UCSD-AML1 (cell line): ENCODE data around the gene PTPRK.
"Not testable (repeated sequence)": the region's sequence is repeated elsewhere in the genome, so short reads cannot be mapped to it uniquely, and the experiment has no call there.

Source experiments
- DNase-seq: peaks from one replicate; lab custom pipeline; 2025; ENCODE audit not compliant: unreplicated experiment; lab: John Stamatoyannopoulos, UW

The PTPRK gene

DNA sequence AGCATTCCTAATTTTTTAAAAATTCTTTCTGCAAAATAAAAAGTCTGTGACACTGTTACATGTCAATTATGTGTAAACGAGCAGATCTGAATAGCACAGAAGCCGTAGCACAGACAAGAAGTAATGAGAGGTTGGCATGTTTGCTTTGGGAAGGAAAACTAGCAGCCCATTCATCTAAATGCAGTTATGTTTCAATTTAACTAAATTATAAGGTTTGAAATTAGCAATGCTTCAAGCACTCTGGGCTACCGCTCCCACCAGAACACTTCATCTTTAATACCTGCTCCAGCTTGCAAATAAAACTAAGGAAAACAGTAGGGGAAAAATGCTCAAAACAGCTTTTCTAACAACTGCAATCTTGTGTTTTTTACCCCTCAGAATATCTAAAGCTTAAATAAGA is 73.9 kb downstream of the PTPRK start:
- no peak for DNase-seq

DNA sequence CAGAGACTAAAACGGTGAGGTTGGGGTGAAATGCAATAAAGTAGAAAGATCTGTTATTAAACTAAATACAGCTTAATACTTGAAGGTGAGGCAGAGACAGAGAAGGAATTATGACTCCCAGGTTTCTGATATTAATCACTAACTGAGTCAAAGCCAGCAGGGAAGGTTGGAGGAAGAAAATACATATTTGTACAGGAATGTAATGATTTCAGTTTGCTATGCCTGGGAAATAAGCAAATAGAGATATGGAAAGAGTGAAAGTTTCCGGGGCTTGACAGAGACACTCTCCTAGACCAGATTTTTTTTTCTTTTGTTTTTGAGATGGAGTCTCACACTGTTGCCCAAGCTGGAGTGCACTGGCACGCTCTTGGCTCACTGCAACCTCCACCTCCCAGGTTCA is 76.8 kb downstream of the PTPRK start:
- DNase-seq, result no peak

DNA sequence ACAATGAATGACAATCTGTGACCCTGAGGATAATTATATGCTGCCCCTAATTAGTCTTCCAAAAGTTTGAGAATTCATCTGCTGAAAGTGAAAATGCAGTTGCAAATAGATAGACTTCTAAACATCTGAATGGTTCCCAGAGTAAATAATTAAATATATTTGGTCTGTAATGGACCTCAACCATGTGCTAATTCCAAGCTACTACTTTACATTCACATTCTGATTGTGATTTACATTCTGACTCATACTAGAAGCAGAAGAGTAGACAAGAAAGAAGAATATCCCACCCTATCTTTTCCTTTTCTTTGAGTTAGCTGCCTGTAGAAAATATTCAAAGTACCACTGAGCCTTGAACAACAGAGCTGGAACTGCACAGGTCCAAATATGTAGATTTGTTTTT is 80.8 kb downstream of the PTPRK start:
- DNase-seq, result no peak

DNA sequence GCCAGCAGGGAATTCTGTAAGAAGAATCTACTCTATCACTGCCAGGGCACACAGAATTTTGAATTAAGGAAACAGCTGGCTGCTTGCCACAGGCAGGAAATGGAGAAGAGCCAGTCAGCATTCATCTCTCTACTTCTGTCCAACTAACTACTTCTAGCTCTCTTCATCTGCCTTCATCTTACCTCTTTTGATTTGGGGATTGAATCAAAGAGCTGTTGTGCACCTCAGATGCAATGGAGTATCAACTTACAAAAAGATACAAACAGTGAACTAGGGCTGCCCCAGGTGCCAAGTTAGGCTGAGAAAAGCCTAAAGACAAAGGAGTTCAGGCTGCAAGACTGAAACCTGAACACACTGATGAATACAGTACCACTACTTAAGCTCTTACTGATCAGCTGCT is 82.0 kb downstream of the PTPRK start:
- no peak for DNase-seq

DNA sequence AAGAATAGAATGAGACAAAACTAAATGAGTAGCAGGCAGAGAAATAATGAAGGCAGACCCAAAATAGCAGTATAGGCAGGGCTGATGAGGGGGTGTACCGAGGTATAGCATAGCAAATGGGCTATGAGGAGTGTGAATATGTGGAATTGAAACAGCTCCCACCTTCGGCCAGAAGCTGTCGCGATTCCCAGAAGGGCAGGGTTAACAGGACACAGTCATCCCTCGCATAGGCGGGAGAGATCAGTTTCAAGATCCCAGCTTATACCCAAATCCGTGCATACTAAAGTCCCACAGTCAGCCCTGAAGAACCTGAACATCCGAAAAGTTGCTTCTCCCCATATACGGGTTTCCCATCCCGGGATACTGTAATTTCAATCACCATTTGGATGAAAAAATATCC is 82.7 kb downstream of the PTPRK start:
- DNase-seq, result no peak

DNA sequence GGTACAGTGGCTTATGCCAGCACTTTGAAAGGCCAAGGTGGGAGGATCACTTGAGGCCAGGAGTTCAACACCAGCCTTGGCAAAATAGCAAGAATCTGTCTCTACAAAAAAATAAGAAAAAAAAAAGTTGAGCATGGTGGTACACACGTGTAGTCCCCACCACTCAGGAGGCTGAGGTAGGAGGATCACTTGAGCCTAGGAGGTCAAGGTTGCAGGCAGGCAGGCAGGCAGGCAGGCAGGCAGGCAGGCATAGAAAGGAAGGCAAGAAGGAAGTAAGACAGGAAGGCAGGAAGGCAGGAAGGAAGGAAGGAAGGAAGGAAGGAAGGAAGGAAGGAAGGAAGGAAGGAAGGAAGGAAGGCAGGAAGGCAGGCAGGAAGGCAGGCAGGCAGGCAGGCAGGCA is 85.6 kb downstream of the PTPRK start:
- not testable (repeated sequence) for DNase-seq

DNA sequence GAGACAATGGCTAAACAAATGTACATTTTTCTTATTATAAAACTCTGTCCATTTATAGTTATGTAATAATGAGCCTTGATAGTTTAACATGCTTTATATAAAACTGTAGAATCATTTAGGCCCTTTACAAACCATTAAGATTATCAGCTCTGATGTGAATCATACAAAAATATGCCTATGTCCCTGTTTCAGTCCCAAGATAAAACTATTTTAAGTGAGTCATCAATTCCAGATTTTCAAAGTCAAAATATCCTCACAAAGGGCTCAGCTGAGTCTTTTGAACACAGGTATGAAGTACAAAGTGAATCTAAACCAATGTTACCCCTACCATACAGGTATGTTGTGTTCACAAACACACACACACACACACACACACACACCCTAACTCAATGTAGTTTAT is 88.0 kb downstream of the PTPRK start:
- DNase-seq, result no peak

DNA sequence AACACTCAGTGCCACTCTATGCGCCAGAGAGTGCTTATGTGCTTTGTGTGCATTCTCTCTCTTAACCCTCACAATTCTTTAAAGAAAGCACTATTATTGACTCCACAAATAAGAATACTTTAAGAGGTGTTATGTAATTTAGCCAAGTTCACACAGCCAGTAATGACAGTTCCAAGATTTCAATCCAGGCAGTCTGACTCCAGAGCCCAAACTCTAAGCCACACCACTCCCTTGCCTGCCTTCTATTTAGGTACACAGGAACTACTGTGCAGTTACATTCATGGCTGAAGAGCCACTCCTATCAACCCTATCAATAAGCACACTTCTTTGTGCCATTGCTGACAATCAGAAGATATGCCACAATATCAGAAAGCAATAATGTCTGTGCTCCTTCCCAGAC is 93.3 kb downstream of the PTPRK start:
- no peak for DNase-seq

DNA sequence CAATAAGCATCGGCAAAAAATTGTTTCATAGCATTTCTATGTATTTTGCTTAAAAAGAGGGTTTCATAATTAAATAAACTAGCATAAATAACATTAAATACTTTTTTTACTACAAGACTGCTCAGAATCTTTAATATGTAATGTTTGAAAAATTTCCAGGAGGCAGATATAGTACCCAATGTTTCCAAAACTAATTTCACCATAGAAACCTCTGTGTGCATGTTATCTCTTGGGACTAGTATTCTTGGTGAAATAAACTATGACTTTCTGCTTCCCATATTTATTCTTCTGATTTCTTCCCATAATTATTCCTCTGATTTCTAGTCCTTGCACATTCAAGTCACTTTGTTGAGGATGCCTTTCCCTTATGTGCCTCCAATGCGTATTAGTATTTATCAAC is 94.5 kb downstream of the PTPRK start:
- DNase-seq, result no peak

DNA sequence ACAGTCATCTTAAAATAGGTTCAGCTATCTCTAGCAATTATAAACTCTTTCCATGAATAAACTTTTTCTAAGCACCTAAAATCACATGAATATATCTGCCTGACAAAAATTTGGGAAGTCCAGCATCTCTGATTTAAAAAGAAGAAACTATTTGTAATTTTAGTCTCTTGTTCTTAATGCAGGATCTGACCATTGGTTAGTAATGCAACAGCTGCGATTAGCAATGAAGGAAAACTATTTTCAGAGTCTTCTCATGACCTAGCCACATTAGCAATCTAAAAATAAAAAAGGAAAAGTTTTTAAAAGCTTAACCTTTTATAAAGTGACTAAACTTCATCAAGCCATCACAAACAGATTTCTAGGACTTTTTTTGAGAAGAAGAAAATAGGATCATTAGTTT is 97.5 kb downstream of the PTPRK start:
- DNase-seq, result no peak

DNA sequence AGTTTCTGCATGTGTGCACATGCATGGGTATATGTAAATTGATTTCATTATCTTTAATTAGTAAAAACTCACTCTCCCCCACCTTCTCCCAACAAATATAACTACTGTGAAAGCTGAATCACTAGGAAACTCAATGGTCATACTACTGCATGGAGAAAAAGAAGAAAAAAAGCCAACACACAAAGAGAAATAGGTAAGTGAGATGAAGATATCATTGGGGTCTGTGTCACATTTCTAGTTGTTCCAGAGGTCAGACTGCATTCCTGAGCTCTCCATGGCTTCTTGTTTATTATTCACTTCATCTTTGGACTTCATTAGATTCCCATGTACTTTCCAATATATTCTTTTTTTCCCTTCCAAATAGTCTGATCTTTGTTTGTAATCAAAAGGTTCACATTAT is 98.2 kb downstream of the PTPRK start:
- DNase-seq, result no peak

DNA sequence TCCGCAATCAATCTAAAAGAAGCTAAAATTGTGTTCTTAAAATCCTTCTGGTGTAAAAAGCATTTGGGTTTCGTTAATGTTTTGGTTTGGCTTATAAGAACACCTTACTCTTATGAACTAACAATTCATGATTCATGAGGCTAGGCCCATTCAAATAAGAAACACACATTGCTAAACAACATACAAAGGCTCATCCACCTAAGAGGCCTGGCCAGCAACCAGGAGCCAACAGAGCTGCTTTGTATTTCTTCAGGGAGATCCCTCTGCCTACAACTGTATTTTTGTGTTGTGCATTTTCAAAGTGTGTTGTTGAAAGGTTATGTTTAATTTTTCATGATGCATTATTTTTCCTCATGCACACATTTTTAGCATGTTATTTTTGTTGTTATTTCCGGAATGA is 98.6 kb downstream of the PTPRK start:
- DNase-seq, result no peak

DNA sequence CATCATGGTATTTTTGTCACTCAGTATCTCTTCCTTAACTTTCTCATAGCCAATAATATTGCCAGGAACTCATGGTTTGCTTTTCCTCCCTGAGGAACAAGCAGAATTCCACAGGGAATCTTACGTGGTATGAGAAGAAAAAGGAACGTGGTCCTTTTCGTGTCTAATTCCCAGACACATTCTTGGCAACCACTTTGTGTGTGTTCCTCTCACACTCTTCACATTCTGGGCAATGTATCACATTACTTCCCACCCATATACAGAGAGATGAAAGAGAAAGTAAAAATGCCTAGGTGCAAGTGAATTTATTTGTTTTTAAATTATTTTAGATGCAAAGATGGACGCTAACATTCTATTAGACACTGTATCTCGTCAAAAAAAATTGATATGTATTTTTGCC is 102.7 kb downstream of the PTPRK start:
- DNase-seq, result no peak

DNA sequence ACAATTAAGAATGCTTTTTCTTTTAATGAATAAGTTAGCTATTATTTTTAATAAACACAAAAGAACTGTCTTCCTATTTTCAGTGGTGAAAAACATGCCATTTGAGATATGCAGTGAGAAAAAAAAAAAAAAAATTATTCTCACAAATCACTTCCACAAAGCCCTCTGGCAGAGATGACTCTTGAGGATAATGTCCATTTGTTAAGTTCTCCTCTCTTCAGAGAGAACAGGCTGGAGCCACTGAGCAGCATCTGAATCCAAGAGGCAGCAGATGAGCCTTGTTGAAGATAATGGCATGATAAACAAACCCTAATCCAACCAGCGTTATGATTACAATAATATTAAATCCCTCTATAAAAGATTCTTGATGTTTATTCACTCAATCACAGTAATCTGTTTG is 105.0 kb downstream of the PTPRK start:
- DNase-seq, result no peak

DNA sequence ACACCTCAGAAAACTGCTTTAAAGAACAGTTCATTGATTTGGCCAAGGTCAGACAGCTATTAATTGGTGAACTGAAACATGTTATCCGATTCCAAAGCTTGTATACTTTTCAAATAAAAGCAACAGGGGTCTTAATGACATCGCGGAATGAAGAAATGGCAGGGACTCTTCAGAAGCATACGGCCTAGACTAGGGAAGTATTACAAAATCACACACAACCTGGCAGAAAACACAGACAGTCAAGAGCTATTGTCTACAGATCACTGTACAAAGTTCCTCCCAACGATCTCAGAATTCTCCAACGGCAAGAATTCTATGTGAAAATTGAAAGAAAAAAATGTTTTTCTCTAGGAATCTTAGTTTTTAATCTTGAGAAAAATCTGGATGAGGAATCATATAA is 105.5 kb downstream of the PTPRK start:
- no peak for DNase-seq

DNA sequence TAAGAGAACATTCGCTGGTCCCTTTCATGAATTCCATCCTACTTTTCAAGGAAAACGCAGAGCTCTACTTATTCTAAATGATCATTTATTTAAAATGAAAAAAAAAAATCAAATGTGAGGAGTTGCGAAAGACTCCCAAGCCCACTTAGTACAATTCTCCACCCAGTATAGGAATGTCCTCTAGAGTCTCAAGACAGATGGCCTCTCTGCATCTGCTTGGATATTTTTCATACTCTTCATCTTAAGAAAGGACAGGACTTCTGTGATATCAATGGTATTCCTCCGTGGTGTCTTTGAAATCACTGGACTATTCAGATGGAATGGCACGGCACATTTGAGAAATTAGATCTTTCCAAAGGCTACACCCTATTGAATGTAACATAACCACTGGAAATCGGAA is 107.1 kb downstream of the PTPRK start:
- no peak for DNase-seq

DNA sequence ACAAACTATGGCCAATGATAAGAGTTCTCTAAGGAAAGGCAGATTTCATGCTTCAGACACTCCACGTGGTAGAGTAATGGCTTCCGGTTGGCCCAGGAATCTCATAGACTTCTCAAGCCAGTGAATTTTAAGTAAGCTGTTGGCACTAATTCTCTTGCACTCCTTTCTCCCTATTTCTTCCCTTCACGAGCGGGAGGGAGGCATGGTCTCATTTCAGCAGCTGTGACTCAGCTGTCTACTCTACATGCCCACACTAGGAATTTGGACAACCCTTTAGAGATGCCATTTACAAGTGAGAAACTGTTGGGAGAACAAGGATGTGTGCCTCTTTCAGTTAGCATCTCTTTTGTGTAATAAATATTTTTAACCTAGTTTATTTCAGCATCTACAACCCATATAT is 107.7 kb downstream of the PTPRK start:
- DNase-seq, result no peak

DNA sequence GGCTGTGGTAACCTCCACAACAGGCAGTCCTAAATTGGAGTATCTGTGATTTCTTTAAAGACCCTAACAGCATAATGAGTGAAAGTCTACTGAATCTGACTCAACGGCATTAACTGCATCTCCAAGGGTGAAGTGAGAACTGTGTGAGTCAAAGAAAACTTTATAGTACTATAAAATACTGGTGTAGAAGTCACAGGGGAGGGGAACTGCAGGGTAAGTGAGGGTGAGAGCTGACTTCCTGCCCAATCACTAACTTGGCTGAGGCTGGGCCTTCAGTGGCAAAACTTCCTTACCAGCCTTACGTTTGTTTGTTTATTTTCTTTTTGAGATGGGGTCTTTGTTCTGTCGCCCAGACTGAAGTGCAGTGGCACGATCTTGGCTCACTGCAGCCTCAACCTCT is 109.8 kb downstream of the PTPRK start:
- no peak for DNase-seq

DNA sequence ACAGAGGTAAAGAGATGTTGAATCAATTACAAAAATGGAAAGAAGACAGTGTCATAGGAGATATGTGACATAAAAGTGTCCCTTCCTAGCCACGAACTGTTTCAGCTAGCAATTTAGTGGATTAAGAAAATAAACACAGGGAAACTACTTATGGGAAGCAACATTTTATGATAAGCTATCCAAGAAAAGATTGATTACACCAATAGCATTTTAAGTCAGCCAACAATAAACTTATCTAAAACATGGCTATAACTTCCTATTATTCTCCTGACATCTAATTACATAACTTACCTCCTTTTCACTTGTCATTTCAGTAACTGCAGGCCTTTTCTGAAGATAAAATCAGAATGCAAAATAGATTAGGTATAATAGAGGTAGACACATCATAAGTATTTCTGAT is 111.4 kb downstream of the PTPRK start:
- no peak for DNase-seq

DNA sequence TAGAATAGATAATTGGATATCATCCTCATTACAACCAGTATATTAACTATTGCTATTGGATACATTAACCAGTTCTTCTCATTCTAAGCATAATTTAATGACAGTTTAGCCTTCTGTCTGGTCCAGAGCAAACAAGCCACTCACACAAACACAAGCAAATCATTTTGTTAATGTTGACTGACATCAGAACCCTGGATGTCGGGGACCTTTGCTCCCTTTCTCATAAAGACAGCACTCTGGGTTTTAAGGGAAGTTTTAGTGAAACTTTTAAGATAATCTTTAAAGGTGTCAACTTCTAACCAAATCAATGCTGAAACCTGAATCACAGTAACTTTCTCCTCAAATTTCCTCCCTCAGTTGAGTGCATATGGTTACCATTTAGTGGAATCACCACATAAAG is 113.9 kb downstream of the PTPRK start:
- DNase-seq, result no peak

DNA sequence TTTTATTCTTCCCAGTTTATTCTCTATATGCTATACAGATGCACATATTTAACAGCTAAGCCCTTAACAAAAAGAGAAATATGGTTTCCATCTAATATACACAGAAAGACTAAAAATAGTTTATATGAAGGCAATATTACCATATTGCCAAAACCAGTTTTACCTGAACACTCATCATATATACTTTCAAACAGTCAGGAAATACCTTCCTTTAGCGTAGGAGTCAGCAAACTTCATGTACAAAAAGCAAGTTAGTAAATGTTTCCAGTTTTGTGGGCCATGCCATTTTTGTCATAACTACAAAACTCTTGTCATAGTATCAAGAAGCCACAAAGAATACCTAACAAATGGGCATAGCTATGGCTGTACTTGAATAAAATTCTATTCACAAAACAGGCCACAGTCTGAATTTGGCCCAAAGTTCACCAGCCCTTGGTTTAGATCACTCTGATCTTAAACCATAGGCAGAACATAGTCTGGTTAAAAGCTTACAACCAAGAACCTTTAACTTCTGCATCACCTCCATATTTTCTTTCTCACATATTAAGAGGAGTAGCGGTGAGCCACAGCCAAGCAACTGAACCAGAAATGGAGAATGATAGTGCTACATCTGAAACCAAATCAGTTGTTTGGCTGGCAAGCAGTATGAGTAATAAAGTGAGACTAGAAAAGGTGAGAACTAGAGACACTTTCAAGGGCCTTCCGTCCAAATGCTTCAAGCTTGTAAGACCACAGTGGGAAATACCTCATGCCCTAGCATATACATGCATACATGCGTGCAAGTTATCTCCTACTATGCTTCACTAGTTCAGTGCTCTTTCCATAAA is 116.6 kb downstream of the PTPRK start:
- no peak for DNase-seq

DNA sequence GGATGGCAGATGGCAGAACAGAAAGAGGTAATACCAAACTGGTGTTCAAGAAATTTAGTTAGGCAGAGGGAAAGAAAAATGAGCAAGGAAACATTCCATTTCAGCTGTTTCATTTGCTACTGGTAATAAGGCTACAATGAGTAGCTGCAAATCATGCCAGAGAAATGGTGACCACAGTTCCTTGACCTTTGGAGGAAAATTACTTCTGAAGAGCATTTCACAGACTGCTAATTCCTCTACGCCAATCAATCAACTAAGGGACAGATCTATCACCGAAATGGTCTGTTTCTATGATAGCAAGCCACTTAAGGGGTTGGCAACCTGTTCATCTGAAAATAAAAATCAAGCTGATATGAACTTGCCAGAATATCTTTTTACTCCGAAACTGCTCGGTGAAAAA is 119.5 kb downstream of the PTPRK start:
- DNase-seq, result no peak

DNA sequence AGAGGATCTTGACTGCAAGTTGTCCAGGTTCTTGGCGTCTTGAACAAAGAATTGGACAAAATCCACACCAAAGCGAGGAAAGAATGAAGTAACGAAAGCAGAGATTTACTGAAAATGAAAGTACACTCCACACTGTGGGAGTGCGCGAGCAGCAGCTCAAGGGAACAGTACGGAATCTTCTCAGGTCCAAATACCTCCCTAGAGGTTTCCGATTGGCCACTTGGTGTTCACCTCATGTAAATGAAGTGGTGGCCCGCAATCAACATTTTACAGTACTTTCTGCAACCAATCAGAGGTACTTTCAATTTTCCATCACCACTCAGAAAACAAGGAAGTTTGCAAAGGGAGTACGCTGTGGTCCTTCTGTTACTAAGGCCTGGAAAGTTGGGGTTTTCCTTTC is 122.4 kb downstream of the PTPRK start:
- DNase-seq, result no peak
